ENCODE results near the gene PYHIN1.

- TF ChIP-seq CTCF (IDR thresholded peaks at IDR 0.05) (no peak), SIN3A (IDR thresholded peaks at IDR 0.05; ENCODE audit: borderline replicate concordance, low read depth, low read length) (no peak), TAF1 (IDR thresholded peaks at IDR 0.05; ENCODE audit: borderline replicate concordance, low read depth, low read length) (no peak), MAX (IDR thresholded peaks at IDR 0.05; ENCODE audit: low read depth) (no peak), TCF12 (IDR thresholded peaks at IDR 0.05) (no peak), RFX5 (IDR thresholded peaks at IDR 0.05; ENCODE audit: low read length) (no peak), SMC3 (IDR thresholded peaks at IDR 0.05; ENCODE audit: low read depth, low read length) (no peak), MXI1 (IDR thresholded peaks at IDR 0.05; ENCODE audit: low read depth, low read length) (no peak), NRF1 (IDR thresholded peaks at IDR 0.05; ENCODE audit: low read depth, low read length) (no peak), POLR2AphosphoS5 (IDR thresholded peaks at IDR 0.05; ENCODE audit: low read depth, low read length) (no peak)
Observed at GRCh38 chr1:158983235-158983634, 51.9 kb downstream of the PYHIN1 start.

Measured in SK-N-SH (cell line).